ENCODE measurements around the gene RASGEF1B. TPM values are rescaled to one million over a fixed set of nuclear protein-coding genes. Genes with fewer than 3 reads are reported as not detected.

RASGEF1B gene
- total RNA-seq, 1 experiment from 2014 or later = 6.9 TPM

GRCh38 chr4:81418572-81418971, 53.1 kb downstream of the RASGEF1B start:
- no peak for DNase-seq (ENCODE audit: low spot score)
- H3K27ac Mint-ChIP-seq = no peak overlapping the region
- TF ChIP-seq ZNF416 (CRISPR knock-in tag; IDR thresholded peaks at IDR 0.05) (no peak), FOXK1 (CRISPR knock-in tag; IDR thresholded peaks at IDR 0.05) (no peak), ARID4B (CRISPR knock-in tag; IDR thresholded peaks at IDR 0.05; ENCODE audit: borderline replicate concordance) (no peak), ZNF281 (CRISPR knock-in tag; IDR thresholded peaks at IDR 0.05) (no peak), ZNF219 (CRISPR knock-in tag; IDR thresholded peaks at IDR 0.05; ENCODE audit: borderline replicate concordance) (no peak), NR3C1 (CRISPR knock-in tag; conservative IDR thresholded peaks at IDR 0.05; ENCODE audit: low read depth) (no peak), NR2C2 (CRISPR knock-in tag; IDR thresholded peaks at IDR 0.05) (no peak), ATF6 (CRISPR knock-in tag; IDR thresholded peaks at IDR 0.05) (no peak), ZNF138 (CRISPR knock-in tag; conservative IDR thresholded peaks at IDR 0.05) (no peak), MXD4 (CRISPR knock-in tag; IDR thresholded peaks at IDR 0.05; ENCODE audit: borderline replicate concordance) (no peak), CDX4 (CRISPR knock-in tag; IDR thresholded peaks at IDR 0.05; ENCODE audit: borderline replicate concordance) (no peak), ZSCAN18 (CRISPR knock-in tag; IDR thresholded peaks at IDR 0.05) (no peak), TEAD4 (CRISPR knock-in tag; IDR thresholded peaks at IDR 0.05) (no peak), ESRRA (CRISPR knock-in tag; IDR thresholded peaks at IDR 0.05; ENCODE audit: borderline replicate concordance) (no peak), ETV6 (CRISPR knock-in tag; IDR thresholded peaks at IDR 0.05) (no peak), CTCF (IDR thresholded peaks at IDR 0.05) (no peak), CREM (CRISPR knock-in tag; IDR thresholded peaks at IDR 0.05) (no peak), ZMAT4 (CRISPR knock-in tag; IDR thresholded peaks at IDR 0.05) (no peak)
- peak; percentile 52 for ATAC-seq
- ChIA-PET POLR2A (no interaction called here), CTCF (interaction anchor here (0.9 kb wide), 1 partner anchor 495 kb away, joined by 3 read pairs; no protein-coding TSS in a partner anchor)
- no peaks in the 10 kb centered on the region for H3K36me3 Mint-ChIP-seq
- H3K4me1 Mint-ChIP-seq = peaks cover 68% of the 10 kb centered on the region
- peaks cover 4% of the 10 kb centered on the region; the same call in 1 of the 2 replicates for H3K27me3 Mint-ChIP-seq (ENCODE audit: low read depth)
- no peak overlapping the region for H3K4me3 Mint-ChIP-seq
- H3K9me3 Mint-ChIP-seq = peaks cover 11% of the 10 kb centered on the region; the same call in 1 of the 2 replicates

Measured in WTC11 (cell line).